GM12874 (cell line): Measurements from ENCODE around the gene FHIT.

Experiments
- TF ChIP-seq, protein P1 (sequence below): IDR thresholded peaks from 2 replicates; pipeline ENCODE4 v1.5.1; 2011; ENCODE audit warnings: low read depth, mild to moderate bottlenecking, control low read depth, low read length, moderate library complexity; ENCODE audit not compliant: insufficient read depth

FHIT gene

DNA sequence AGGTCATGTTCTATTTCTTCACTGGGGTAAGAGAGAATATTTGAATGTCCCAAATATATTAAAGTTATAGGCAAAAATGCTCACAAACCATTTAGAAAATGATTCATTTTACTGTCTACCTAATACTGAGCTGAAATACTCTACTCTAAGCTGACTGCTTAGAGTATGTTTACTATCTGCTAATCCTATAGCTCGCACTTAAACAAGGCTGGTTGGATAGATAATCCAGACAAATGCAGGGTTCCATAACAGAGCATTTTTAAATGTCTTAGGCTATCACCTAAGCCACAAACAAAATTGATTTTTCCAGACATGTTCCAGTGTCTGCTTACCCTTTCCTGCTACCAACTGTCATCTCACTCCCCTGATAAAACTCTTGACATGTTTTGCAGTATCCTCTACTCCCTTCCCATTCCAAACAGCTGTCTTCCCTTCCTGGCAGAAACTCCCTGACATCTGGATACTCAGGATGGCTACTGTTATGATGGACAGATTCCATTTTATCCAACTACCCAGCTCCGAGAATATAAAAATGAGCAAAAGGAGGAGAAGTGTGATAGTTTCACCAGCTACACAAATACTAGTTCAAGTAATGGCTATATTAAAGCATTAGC is 1034.7 kb downstream of the FHIT start:
- TF ChIP-seq, protein P1, sequence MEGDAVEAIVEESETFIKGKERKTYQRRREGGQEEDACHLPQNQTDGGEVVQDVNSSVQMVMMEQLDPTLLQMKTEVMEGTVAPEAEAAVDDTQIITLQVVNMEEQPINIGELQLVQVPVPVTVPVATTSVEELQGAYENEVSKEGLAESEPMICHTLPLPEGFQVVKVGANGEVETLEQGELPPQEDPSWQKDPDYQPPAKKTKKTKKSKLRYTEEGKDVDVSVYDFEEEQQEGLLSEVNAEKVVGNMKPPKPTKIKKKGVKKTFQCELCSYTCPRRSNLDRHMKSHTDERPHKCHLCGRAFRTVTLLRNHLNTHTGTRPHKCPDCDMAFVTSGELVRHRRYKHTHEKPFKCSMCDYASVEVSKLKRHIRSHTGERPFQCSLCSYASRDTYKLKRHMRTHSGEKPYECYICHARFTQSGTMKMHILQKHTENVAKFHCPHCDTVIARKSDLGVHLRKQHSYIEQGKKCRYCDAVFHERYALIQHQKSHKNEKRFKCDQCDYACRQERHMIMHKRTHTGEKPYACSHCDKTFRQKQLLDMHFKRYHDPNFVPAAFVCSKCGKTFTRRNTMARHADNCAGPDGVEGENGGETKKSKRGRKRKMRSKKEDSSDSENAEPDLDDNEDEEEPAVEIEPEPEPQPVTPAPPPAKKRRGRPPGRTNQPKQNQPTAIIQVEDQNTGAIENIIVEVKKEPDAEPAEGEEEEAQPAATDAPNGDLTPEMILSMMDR, result no peak

DNA sequence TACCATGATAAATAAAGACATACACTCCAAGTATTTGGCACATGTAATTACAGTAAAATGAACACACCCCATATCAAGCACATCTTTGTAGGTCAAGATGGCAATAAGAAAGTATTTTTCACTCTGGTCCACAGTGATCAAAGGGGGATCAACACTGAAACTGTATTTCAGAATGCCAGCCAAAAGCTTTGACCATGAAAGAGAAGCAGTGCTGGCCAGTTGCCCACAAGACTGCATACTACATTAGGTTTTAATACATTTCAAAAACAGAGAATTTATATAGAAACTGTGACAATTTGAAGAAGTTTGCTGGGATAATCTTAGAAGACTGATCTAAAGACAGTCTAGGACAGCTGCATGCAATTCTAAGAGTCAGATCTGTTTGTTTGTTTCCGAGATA is 1035.3 kb downstream of the FHIT start:
- TF ChIP-seq, protein P1, result no peak

DNA sequence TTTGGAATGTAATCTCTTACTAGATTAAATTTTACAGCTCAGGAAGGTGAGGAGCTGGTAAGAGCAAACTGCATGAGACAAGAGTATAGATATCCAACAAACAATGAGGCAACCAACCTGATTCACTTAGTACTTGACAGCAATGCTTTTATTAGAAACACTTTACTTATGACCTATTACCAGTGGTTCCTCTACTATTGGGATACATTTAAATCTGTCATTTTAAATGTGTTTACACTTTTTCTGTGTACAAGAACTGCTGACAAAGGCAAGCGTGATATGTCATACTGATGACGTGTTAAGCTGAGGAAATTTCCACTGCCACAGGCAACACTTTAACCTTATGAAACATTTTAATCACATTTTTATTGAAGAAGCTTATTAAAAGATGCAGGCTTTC is 1043.3 kb downstream of the FHIT start:
- TF ChIP-seq, protein P1, result no peak

DNA sequence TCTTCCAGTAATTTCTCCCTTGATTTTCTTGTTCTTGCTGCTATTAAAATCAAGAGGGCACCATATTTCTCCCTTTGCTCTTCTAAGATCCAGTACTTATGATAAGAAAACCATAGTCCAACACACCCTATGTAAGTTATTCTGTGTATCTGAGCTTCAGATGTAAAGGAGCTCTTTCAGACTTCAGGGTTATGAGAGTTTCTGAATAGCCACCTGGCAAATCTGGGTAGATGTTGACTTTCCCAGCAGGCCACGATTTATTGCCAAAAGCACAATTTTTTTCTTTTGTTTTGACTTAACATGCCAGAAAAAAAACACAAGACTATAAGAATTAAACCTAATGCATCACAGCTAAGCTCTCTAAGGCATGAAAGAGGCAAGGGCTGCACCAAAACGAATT is 1045.0 kb downstream of the FHIT start:
- TF ChIP-seq, protein P1, result no peak

DNA sequence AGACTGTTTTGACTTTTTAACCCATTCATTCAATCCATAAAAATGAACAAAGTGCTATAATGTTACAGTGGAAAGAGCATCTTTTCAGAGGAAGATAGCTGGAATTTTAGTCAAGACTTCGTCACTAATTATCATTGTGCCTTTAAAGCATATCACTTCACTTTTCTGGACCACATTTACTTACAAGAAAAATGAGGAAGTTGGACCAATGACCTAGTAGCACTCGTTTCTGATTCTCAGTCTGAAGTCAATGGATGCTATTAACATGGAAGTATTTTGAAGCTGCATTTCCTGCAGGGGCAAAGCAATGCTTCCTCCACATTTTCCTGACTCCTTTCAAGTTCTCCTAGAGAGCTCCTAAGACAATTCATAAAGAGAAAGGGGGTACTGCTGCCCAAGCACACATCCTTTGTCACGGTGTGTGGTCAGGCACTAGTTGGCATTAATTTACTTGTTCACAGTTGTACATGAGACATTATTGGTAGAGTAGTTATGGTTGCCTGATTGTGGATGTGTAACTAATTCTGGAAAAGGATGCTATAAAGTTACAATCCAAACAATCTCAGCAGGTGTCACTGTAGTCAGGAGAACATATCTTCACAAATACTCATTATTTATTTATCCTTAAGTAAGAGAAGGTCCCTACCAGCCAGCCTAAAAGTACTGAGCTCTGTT is 1049.1 kb downstream of the FHIT start:
- TF ChIP-seq, protein P1, result no peak

DNA sequence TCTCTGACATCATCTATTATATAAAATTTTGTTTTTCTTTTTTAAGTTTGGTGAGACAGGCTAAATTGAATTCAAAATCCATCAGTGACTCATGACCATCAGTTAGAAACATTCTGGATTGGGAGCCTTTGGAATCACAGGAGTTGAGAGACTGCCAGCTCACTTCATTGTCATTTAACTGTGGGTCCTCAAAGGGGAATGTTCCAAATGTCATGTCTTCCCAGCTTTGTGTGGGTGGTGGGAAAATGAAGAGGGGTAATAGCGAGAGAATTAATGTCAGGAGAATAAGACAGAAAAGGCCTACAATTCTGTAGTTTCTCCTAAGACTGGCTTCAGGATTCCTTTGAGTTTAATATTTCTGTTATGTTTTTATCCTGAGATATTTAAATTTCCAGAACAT is 1051.9 kb downstream of the FHIT start:
- TF ChIP-seq, protein P1, result no peak

DNA sequence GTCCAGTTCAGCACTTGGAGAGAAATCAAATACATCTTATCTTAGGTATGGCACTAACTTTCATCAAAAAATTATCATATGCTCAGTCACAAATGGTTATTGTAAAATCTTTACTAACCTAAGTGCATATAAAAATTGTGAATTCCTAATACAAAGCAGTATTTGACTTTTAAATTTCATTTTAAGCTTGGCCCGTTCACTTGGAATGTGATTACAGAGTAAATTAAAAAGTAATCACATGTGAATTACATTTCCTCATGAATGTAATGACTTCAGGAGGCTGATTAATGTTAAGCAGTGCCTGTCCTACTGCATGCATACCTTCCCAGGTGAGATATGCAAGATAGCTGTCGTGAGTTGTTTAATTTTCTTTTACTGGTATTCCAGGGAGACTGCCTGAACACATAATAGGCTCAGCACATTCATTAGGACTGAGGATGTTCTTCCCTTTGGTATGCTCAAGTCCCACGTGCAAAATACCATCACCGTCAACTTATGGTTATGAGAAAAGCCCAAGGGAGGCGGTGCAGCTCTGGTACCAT is 1053.0 kb downstream of the FHIT start:
- TF ChIP-seq, protein P1, result no peak
